Glomerular endothelial cell (primary cell): ENCODE measurements around the gene OTUB1. TPM values are rescaled to one million over a fixed set of nuclear protein-coding genes. Genes with fewer than 3 reads are reported as not detected.

Experiments used
- DNase-seq: peaks from one replicate; pipeline ENCODE4 v3.0.0-alpha.2; 2011; ENCODE audit warnings: low read depth, low spot score; ENCODE audit errors: extremely low read depth
- total RNA-seq: library from RNA; depleted of rRNA; stranded (reverse); fragments of >200 nt; gene quantifications from 2 replicates; pipeline ENCODE4 v1.2.3, GENCODE V29; 2015

OTUB1 gene
- total RNA-seq, 1 donor from 2014 or later: 97.1 TPM

- DNase-seq: no peak
Measured at GRCh38 chr11:64003807-64004589, 17.8 kb downstream of the OTUB1 start.

GRCh38 chr11:64004590-64004984, 18.3 kb downstream of the OTUB1 start:
- no peak for DNase-seq

- DNase-seq: no peak
Measured at GRCh38 chr11:64005691-64006090, 19.5 kb downstream of the OTUB1 start.

GRCh38 chr11:64006398-64006797, 20.2 kb downstream of the OTUB1 start:
- no peak for DNase-seq

- DNase-seq: no peak
Measured at GRCh38 chr11:64007160-64007628, 21.0 kb downstream of the OTUB1 start.

- DNase-seq: no peak
Measured at GRCh38 chr11:64007629-64008282, 21.5 kb downstream of the OTUB1 start.

- no peak for DNase-seq
Measured at GRCh38 chr11:64008283-64008913, 22.2 kb downstream of the OTUB1 start.

GRCh38 chr11:64008914-64009633, 22.8 kb downstream of the OTUB1 start:
- no peak for DNase-seq

- DNase-seq: no peak
Measured at GRCh38 chr11:64009710-64010109, 23.5 kb downstream of the OTUB1 start.

GRCh38 chr11:64010783-64011182, 24.5 kb downstream of the OTUB1 start:
- DNase-seq: no peak

GRCh38 chr11:64011371-64011770, 25.1 kb downstream of the OTUB1 start:
- no peak for DNase-seq

GRCh38 chr11:64013141-64013896, 27.1 kb downstream of the OTUB1 start:
- DNase-seq: no peak

GRCh38 chr11:64014356-64014755, 28.1 kb downstream of the OTUB1 start:
- DNase-seq: no peak

- DNase-seq: no peak
Measured at GRCh38 chr11:64015510-64015909, 29.3 kb downstream of the OTUB1 start.

GRCh38 chr11:64015935-64016845, 30.0 kb downstream of the OTUB1 start:
- DNase-seq: no peak

- no peak for DNase-seq
Measured at GRCh38 chr11:64017945-64018224, 31.6 kb downstream of the OTUB1 start.

- no peak for DNase-seq
Measured at GRCh38 chr11:64018310-64018709, 32.1 kb downstream of the OTUB1 start.

GRCh38 chr11:64019106-64020037, 33.1 kb downstream of the OTUB1 start:
- DNase-seq: no peak
